HepG2 (cell line): ENCODE measurements around the gene BEGAIN. TPM values are rescaled to one million over a fixed set of nuclear protein-coding genes. Genes with fewer than 3 reads are reported as not detected.

Experiments
- ATAC-seq: fragments of 200-7000 bp; cut with Tn5 transposase; 3 replicates; pipeline ENCODE4 v1.9.1; 2020; ENCODE audit warnings: mild to moderate bottlenecking, moderate library complexity
- BruUV-seq: library from RNA; stranded (reverse); fragments of 400-500 nt; replicated peaks from 2 replicates; lab custom pipeline; 2021; lab: Mats Ljungman, UMichigan
- CTCF ChIA-PET: fragments of 300-600 bp; formaldehyde crosslinking; extraction: SDS; loops from one replicate; lab custom pipeline; 2021; ENCODE audit warnings: low total read pairs, inconsistent platforms, low intra/inter-chr PET ratio; lab: Yijun Ruan, JAX
- POLR2A ChIA-PET: fragments of 350-600 bp; sonication (Branson Sonifier 250); formaldehyde crosslinking; loops from one replicate; lab custom pipeline; 2020; ENCODE audit warnings: antibody characterized with exemption, inconsistent platforms; lab: Yijun Ruan, JAX
- DNase-seq: peaks from one replicate; pipeline ENCODE4 v3.0.0-alpha.2; 2015; ENCODE audit warnings: low spot score
- FAIRE-seq: peaks from 3 replicates; lab custom pipeline; 2011; peaks lifted over from hg19 to GRCh38; lab: Jason Lieb, UNC
- H2AFZ ChIP-seq: one replicate; pipeline ENCODE4 v1.6.1; 2011; ENCODE audit warnings: low read length, inconsistent platforms
- H3K27ac ChIP-seq: fragments of 300-600 bp; 3 replicates; pipeline ENCODE4 v1.8.0; 2011; ENCODE audit warnings: mixed run types, mild to moderate bottlenecking, mixed read lengths, low read length, inconsistent platforms; ENCODE audit not compliant: insufficient read depth; ENCODE audit errors: extremely low read length
- H3K27me3 ChIP-seq, 2 experiments: fragments of 200-600 bp in 1 of 2; 2 replicates in 1 of 2; 3 replicates in 1 of 2; pipeline versions ENCODE4 v1.6.0 to v1.8.0; 2011; ENCODE audit warnings: low read length in 2 of 2, mild to moderate bottlenecking in 2 of 2, moderate library complexity in 2 of 2, inconsistent platforms in 1 of 2; ENCODE audit not compliant: insufficient read depth in 2 of 2, control insufficient read depth in 1 of 2
- H3K36me3 ChIP-seq, 2 experiments: fragments of 200-600 bp in 1 of 2; replicated peaks in 1 of 2; 2 replicates in 1 of 2; 3 replicates in 1 of 2; pipeline versions ENCODE4 v1.5.1 to v1.8.0; 2011; ENCODE audit warnings: low read length in 2 of 2, inconsistent platforms in 1 of 2; ENCODE audit not compliant: insufficient read depth in 2 of 2, control insufficient read depth in 1 of 2
- H3K4me1 ChIP-seq: 2 replicates; pipeline ENCODE4 v1.5.1; 2012; ENCODE audit warnings: low read length, inconsistent platforms; ENCODE audit not compliant: insufficient read depth
- H3K4me2 ChIP-seq: 2 replicates; pipeline ENCODE4 v1.6.0; 2011; ENCODE audit warnings: low read depth, low read length, inconsistent platforms
- H3K4me3 ChIP-seq, 3 experiments: fragments of 200-600 bp in 1 of 3; sonication (generic), shearing (Covaris generic) in 1 of 3; replicated peaks in 1 of 3; 2 replicates each; pipeline ENCODE4 v1.5.1; 2011 to 2016; ENCODE audit warnings: low read length in 3 of 3, inconsistent platforms in 2 of 3, low read depth in 2 of 3, mild to moderate bottlenecking in 2 of 3, control low read depth in 1 of 3, mixed read lengths in 1 of 3; ENCODE audit not compliant: insufficient read depth in 1 of 3
- H3K79me2 ChIP-seq: one replicate; pipeline ENCODE4 v1.6.1; 2011; ENCODE audit warnings: low read length, inconsistent platforms; ENCODE audit not compliant: insufficient read depth
- H3K9ac ChIP-seq: 2 replicates; pipeline ENCODE4 v1.6.0; 2011; ENCODE audit warnings: mild to moderate bottlenecking, low read depth, low read length, inconsistent platforms; ENCODE audit not compliant: insufficient read depth
- H3K9me3 ChIP-seq: 2 replicates; pipeline ENCODE4 v1.5.1; 2012; ENCODE audit warnings: mild to moderate bottlenecking, low read length
- H4K20me1 ChIP-seq: 2 replicates; pipeline ENCODE4 v1.6.0; 2011; ENCODE audit warnings: inconsistent platforms, mild to moderate bottlenecking, low read length, moderate library complexity; ENCODE audit not compliant: insufficient read depth
- STAT5B ChIP-seq: sonication (generic); formaldehyde crosslinking; IDR thresholded peaks from 2 replicates; pipeline ENCODE4 v1.4.0; 2020; ENCODE audit warnings: missing genetic modification reagents
- TAF15 ChIP-seq: fragments of 200-400 bp; formaldehyde crosslinking; IDR thresholded peaks from one replicate; pipeline ENCODE4 v1.6.1; 2018; ENCODE audit warnings: mild to moderate bottlenecking, low read depth, low read length; ENCODE audit not compliant: poor library complexity, severe bottlenecking
- TARDBP ChIP-seq: sonication (generic); formaldehyde crosslinking; IDR thresholded peaks from 2 replicates; pipeline ENCODE4 v1.8.0; 2022; ENCODE audit warnings: mild to moderate bottlenecking, missing genetic modification reagents
- ZFP37 ChIP-seq: sonication (generic); formaldehyde crosslinking; IDR thresholded peaks from 2 replicates; pipeline ENCODE4 v1.4.0; 2020; ENCODE audit warnings: missing genetic modification reagents, borderline replicate concordance
- ZFP62 ChIP-seq: sonication (generic); formaldehyde crosslinking; IDR thresholded peaks from 2 replicates; pipeline ENCODE4 v1.4.0; 2020; ENCODE audit warnings: missing genetic modification reagents
- ZNF17 ChIP-seq: sonication (generic); formaldehyde crosslinking; IDR thresholded peaks from 2 replicates; pipeline ENCODE4 v1.5.0; 2020; ENCODE audit warnings: mild to moderate bottlenecking, missing genetic modification reagents
- ZNF816 ChIP-seq: sonication (generic); formaldehyde crosslinking; IDR thresholded peaks from 2 replicates; pipeline ENCODE4 v1.8.0; 2022; ENCODE audit warnings: missing genetic modification reagents, mild to moderate bottlenecking, borderline replicate concordance
- WGBS: methylation state at CpG from one replicate; pipeline ENCODE4 v1.1.6; 2017; ENCODE audit warnings: low lambda C conversion rate; 5-methylcytosine and 5-hydroxymethylcytosine counted together
- in situ Hi-C: cut with HindIII; loops from 2 replicates; pipeline ENCODE4 v1.10.0; 2017; ENCODE audit warnings: low pct_unique_long_range_greater_than_20kb; ENCODE audit not compliant: extremely low pct_ligation_motif_present
- intact Hi-C: fragments of 100-400 bp; cut with micrococcal nuclease; formaldehyde crosslinking; loops from one replicate; pipeline ENCODE4 v1.10.0; 2022; ENCODE audit not compliant: unreplicated experiment
- polyA plus RNA-seq, 8 experiments: library from polyadenylated mRNA; depleted of rRNA in 3 of 8; stranded (reverse) in 7 of 8; unstranded in 1 of 8; fragments of >200 nt; fragmentation: Illumina TruSeq in 4 of 8; extraction: Trizol in 4 of 8; gene quantifications; 2 replicates each; pipeline versions ENCODE4 v1.2.1 to v1.2.3, GENCODE V29; 2011 to 2016; ENCODE audit warnings: low read depth in 4 of 8, missing spikeins in 1 of 8, mixed read lengths in 1 of 8; ENCODE audit not compliant: insufficient read depth in 1 of 8
- total RNA-seq, 5 experiments: library from RNA; depleted of rRNA; stranded (reverse); fragments of >200 nt; fragmentation: Illumina TruSeq; extraction: Trizol; gene quantifications; 2 replicates each; pipeline ENCODE4 v1.2.3, GENCODE V29; 2016; ENCODE audit warnings: low read depth in 1 of 5
- TF ChIP-seq, protein P1 (sequence below): sonication (generic); formaldehyde crosslinking; IDR thresholded peaks from 2 replicates; pipeline ENCODE4 v1.4.0; 2020; ENCODE audit warnings: mild to moderate bottlenecking, missing genetic modification reagents
- TF ChIP-seq, protein P2 (sequence below): sonication (generic); formaldehyde crosslinking; conservative IDR thresholded peaks from 2 replicates; pipeline ENCODE4 v1.4.0; 2020; ENCODE audit warnings: missing genetic modification reagents
- TF ChIP-seq, protein P3 (sequence below): sonication (generic); formaldehyde crosslinking; IDR thresholded peaks from 2 replicates; pipeline ENCODE4 v1.8.1; 2023; ENCODE audit warnings: mild to moderate bottlenecking, moderate library complexity, missing genetic modification reagents
- TF ChIP-seq, protein P4 (sequence below): IDR thresholded peaks from 2 replicates; pipeline ENCODE4 v1.6.1; 2016; ENCODE audit warnings: missing biosample characterization, missing genetic modification reagents, low read depth

Gene BEGAIN
- total and polyA plus RNA-seq, 2 of the 13 experiments (the other 11 are each of a cell fraction or from before 2014, with no cell fraction given), result not detected

DNA sequence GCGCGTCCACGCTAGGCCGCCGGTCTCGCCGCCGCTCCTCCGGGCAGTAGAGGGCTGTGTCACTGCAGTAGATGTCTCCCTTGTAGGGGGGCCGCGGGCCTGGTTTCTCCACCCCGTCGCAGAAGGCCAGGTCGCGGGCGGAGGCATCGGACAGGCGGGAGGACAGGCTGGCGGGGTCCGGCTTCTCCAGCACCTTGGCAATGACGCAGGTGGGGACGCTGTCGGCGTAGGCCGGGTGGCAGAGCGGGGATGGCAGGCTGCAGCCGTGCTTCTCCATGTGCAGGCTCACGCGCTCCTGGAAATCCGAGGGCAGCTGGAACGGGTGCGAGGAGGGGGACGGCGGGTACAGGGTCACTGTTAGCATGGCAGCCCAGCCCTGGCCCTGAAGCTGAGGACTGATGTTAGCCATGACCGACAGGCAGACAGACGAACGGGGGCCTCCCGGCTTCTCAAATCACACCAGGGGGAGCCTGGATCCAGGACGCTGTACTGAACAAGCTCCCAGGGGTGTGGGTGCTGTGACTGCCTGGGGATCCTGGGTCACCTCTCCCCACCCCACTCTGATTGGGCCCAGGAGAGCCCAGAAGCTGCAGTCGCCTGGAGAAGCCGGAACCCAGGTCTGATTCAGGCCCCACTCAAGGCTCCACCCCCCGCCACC lies 48.1 kb downstream of the BEGAIN start:
- BruUV-seq, result no TSS peak
- H3K9ac ChIP-seq, result no peak overlapping the region
- no peaks in the 10 kb centered on the region for H4K20me1 ChIP-seq
- H3K27me3 ChIP-seq, result peaks cover 5 to 40% of the 10 kb centered on the region in 2 experiments
- H3K79me2 ChIP-seq, result no peaks in the 10 kb centered on the region
- H2AFZ ChIP-seq, result no peak overlapping the region
- no peaks in the 10 kb centered on the region for H3K36me3 ChIP-seq
- intact Hi-C loops (no loop called here), in situ Hi-C loops (no loop called here)
- POLR2A ChIA-PET, result no interaction called here
- H3K4me3 ChIP-seq, result no peak overlapping the region
- H3K27ac ChIP-seq, result no peak overlapping the region
- CTCF ChIA-PET, result no interaction called here
- DNase-seq, result no peak
- FAIRE-seq, result no peak
- ATAC-seq, result no peak
- 97% methylated on average over 22 of the region's 42 CpGs for WGBS
- H3K4me1 ChIP-seq, result peaks cover 9% of the 10 kb centered on the region
- H3K4me2 ChIP-seq, result no peak overlapping the region
- H3K9me3 ChIP-seq, result no peaks in the 10 kb centered on the region
- TF ChIP-seq ZFP62 (CRISPR knock-in tag) (no peak), STAT5B (CRISPR knock-in tag) (no peak), ZFP37 (CRISPR knock-in tag) (no peak), TAF15 (no peak), ZNF816 (CRISPR knock-in tag) (no peak), TARDBP (CRISPR knock-in tag) (no peak), ZNF17 (CRISPR knock-in tag) (no peak)
- TF ChIP-seq, protein P1, sequence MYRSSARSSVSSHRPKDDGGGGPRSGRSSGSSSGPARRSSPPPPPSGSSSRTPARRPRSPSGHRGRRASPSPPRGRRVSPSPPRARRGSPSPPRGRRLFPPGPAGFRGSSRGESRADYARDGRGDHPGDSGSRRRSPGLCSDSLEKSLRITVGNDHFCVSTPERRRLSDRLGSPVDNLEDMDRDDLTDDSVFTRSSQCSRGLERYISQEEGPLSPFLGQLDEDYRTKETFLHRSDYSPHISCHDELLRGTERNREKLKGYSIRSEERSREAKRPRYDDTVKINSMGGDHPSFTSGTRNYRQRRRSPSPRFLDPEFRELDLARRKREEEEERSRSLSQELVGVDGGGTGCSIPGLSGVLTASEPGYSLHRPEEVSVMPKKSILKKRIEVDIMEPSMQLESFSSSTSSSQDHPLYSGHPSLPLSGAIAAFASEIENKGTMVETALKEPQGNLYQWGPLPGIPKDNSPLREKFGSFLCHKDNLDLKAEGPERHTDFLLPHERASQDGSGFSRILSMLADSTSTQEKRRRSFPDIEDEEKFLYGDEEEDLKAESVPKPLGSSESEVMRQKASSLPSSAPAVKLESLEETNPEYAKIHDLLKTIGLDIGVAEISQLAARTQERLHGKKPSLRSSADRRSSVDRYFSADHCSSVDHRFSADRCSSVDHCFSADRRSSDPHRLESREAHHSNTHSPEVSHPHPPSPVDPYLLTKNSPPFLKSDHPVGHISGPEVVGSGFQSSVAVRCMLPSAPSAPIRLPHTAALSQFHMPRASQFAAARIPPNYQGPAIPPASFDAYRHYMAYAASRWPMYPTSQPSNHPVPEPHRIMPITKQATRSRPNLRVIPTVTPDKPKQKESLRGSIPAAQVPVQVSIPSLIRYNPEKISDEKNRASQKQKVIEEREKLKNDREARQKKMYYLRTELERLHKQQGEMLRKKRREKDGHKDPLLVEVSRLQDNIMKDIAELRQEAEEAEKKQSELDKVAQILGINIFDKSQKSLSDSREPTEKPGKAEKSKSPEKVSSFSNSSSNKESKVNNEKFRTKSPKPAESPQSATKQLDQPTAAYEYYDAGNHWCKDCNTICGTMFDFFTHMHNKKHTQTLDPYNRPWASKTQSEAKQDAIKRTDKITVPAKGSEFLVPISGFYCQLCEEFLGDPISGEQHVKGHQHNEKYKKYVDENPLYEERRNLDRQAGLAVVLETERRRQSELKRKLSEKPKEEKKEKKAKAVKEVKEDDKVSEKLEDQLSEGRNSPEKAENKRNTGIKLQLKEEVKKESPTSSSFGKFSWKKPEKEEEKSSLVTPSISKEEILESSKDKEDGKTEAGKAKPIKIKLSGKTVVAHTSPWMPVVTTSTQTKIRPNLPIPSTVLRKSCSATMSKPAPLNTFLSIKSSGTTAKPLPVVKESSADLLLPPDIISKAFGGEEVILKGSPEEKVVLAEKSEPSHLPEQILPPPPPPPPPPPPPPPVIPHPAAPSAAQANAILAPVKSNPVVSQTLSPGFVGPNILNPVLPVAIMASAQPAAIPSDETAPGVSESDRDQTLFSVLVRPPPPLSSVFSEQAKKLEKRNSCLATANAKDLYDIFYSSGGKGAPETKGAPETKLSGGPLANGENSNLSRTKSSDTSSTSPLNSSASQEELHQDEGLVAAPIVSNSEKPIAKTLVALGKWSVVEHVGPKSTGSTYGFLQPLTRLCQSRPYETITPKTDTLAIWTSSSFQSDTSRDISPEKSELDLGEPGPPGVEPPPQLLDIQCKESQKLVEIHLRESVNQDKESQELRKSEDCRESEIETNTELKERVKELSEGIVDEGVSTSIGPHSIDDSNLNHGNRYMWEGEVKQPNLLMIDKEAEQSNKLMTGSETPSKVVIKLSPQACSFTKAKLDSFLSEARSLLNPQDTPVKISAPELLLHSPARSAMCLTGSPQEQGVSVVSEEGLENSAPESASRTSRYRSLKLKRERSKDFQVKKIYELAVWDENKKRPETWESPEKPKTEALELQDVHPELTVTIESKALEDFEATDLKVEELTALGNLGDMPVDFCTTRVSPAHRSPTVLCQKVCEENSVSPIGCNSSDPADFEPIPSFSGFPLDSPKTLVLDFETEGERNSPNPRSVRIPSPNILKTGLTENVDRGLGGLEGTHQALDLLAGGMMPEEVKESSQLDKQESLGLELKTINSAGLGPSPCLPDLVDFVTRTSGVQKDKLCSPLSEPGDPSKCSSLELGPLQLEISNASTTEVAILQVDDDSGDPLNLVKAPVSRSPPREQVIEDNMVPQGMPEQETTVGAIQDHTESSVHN (CRISPR knock-in tag), result no peak
- TF ChIP-seq, protein P2, sequence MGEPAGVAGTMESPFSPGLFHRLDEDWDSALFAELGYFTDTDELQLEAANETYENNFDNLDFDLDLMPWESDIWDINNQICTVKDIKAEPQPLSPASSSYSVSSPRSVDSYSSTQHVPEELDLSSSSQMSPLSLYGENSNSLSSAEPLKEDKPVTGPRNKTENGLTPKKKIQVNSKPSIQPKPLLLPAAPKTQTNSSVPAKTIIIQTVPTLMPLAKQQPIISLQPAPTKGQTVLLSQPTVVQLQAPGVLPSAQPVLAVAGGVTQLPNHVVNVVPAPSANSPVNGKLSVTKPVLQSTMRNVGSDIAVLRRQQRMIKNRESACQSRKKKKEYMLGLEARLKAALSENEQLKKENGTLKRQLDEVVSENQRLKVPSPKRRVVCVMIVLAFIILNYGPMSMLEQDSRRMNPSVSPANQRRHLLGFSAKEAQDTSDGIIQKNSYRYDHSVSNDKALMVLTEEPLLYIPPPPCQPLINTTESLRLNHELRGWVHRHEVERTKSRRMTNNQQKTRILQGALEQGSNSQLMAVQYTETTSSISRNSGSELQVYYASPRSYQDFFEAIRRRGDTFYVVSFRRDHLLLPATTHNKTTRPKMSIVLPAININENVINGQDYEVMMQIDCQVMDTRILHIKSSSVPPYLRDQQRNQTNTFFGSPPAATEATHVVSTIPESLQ (CRISPR knock-in tag), result no peak
- TF ChIP-seq, protein P3, sequence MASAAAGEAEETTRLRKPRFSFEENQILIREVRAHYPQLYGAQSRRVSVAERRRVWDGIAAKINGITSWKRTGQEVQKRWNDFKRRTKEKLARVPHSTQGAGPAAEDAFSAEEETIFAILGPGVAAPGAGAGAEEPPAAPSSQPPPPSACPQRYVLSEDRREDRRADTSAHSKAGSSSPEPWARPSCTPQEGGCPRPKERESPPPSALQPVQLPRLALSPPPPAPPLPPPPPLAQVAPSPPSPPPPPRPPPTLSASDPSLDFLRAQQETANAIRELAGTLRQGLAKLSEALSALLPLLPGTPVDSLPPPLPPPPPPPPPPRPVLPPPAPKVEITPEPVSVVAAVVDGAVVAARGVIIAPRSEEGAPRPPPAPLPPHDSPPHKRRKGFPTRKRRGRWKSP (CRISPR knock-in tag), result no peak
- TF ChIP-seq, protein P4, sequence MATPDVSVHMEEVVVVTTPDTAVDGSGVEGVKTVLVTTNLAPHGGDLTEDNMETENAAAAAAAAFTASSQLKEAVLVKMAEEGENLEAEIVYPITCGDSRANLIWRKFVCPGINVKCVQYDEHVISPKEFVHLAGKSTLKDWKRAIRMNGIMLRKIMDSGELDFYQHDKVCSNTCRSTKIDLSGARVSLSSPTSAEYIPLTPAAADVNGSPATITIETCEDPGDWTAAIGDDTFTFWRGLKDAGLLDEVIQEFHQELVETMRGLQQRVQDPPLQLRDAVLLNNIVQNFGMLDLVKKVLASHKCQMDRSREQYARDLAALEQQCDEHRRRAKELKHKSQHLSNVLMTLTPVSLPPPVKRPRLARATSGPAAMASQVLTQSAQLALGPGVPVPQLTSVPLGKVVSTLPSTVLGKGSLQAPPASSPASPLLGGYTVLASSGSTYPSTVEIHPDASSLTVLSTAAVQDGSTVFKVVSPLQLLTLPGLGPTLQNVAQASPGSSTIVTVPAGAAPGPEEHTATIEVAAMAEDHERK (CRISPR knock-in tag), result no peak
